HepG2 (cell line): Measurements from ENCODE around the gene SLC16A5. TPM values are rescaled to one million over a fixed set of nuclear protein-coding genes. Genes with fewer than 3 reads are reported as not detected.

ENCODE experiments used
- ATAC-seq: fragments of 200-7000 bp; cut with Tn5 transposase; 3 replicates; pipeline ENCODE4 v1.9.1; 2020; ENCODE audit warnings: mild to moderate bottlenecking, moderate library complexity
- BruUV-seq: library from RNA; stranded (reverse); fragments of 400-500 nt; replicated peaks from 2 replicates; lab custom pipeline; 2021; lab: Mats Ljungman, UMichigan
- CTCF ChIA-PET: fragments of 300-600 bp; formaldehyde crosslinking; extraction: SDS; loops from one replicate; lab custom pipeline; 2021; ENCODE audit warnings: low total read pairs, inconsistent platforms, low intra/inter-chr PET ratio; lab: Yijun Ruan, JAX
- POLR2A ChIA-PET: fragments of 350-600 bp; sonication (Branson Sonifier 250); formaldehyde crosslinking; loops from one replicate; lab custom pipeline; 2020; ENCODE audit warnings: antibody characterized with exemption, inconsistent platforms; lab: Yijun Ruan, JAX
- DNase-seq: peaks from one replicate; pipeline ENCODE4 v3.0.0-alpha.2; 2015; ENCODE audit warnings: low spot score
- FAIRE-seq: peaks from 3 replicates; lab custom pipeline; 2011; peaks lifted over from hg19 to GRCh38; lab: Jason Lieb, UNC
- H2AFZ ChIP-seq: one replicate; pipeline ENCODE4 v1.6.1; 2011; ENCODE audit warnings: low read length, inconsistent platforms
- H3K27ac ChIP-seq: fragments of 300-600 bp; 3 replicates; pipeline ENCODE4 v1.8.0; 2011; ENCODE audit warnings: mixed run types, mild to moderate bottlenecking, mixed read lengths, low read length, inconsistent platforms; ENCODE audit not compliant: insufficient read depth; ENCODE audit errors: extremely low read length
- H3K27me3 ChIP-seq, 2 experiments: fragments of 200-600 bp in 1 of 2; 2 replicates in 1 of 2; 3 replicates in 1 of 2; pipeline versions ENCODE4 v1.6.0 to v1.8.0; 2011; ENCODE audit warnings: low read length in 2 of 2, mild to moderate bottlenecking in 2 of 2, moderate library complexity in 2 of 2, inconsistent platforms in 1 of 2; ENCODE audit not compliant: insufficient read depth in 2 of 2, control insufficient read depth in 1 of 2
- H3K36me3 ChIP-seq, 2 experiments: fragments of 200-600 bp in 1 of 2; replicated peaks in 1 of 2; 2 replicates in 1 of 2; 3 replicates in 1 of 2; pipeline versions ENCODE4 v1.5.1 to v1.8.0; 2011; ENCODE audit warnings: low read length in 2 of 2, inconsistent platforms in 1 of 2; ENCODE audit not compliant: insufficient read depth in 2 of 2, control insufficient read depth in 1 of 2
- H3K4me1 ChIP-seq: 2 replicates; pipeline ENCODE4 v1.5.1; 2012; ENCODE audit warnings: low read length, inconsistent platforms; ENCODE audit not compliant: insufficient read depth
- H3K4me2 ChIP-seq: 2 replicates; pipeline ENCODE4 v1.6.0; 2011; ENCODE audit warnings: low read depth, low read length, inconsistent platforms
- H3K4me3 ChIP-seq, 3 experiments: fragments of 200-600 bp in 1 of 3; sonication (generic), shearing (Covaris generic) in 1 of 3; replicated peaks in 1 of 3; 2 replicates each; pipeline ENCODE4 v1.5.1; 2011 to 2016; ENCODE audit warnings: low read length in 3 of 3, inconsistent platforms in 2 of 3, low read depth in 2 of 3, mild to moderate bottlenecking in 2 of 3, control low read depth in 1 of 3, mixed read lengths in 1 of 3; ENCODE audit not compliant: insufficient read depth in 1 of 3
- H3K79me2 ChIP-seq: one replicate; pipeline ENCODE4 v1.6.1; 2011; ENCODE audit warnings: low read length, inconsistent platforms; ENCODE audit not compliant: insufficient read depth
- H3K9ac ChIP-seq: 2 replicates; pipeline ENCODE4 v1.6.0; 2011; ENCODE audit warnings: mild to moderate bottlenecking, low read depth, low read length, inconsistent platforms; ENCODE audit not compliant: insufficient read depth
- H3K9me3 ChIP-seq: 2 replicates; pipeline ENCODE4 v1.5.1; 2012; ENCODE audit warnings: mild to moderate bottlenecking, low read length
- H4K20me1 ChIP-seq: 2 replicates; pipeline ENCODE4 v1.6.0; 2011; ENCODE audit warnings: inconsistent platforms, mild to moderate bottlenecking, low read length, moderate library complexity; ENCODE audit not compliant: insufficient read depth
- AGO1 ChIP-seq: fragments of 200-400 bp; formaldehyde crosslinking; IDR thresholded peaks from 2 replicates; pipeline ENCODE4 v1.6.1; 2017; ENCODE audit warnings: mild to moderate bottlenecking, low read depth, low read length, moderate library complexity; ENCODE audit not compliant: poor library complexity, severe bottlenecking
- AGO2 ChIP-seq: fragments of 200-400 bp; formaldehyde crosslinking; optimal IDR thresholded peaks from 2 replicates; pipeline ENCODE3; 2017; ENCODE audit warnings: mild to moderate bottlenecking, low read depth, low read length, moderate library complexity
- CSRNP1 ChIP-seq: sonication (generic); formaldehyde crosslinking; IDR thresholded peaks from 2 replicates; pipeline ENCODE4 v1.8.1; 2023; ENCODE audit warnings: mild to moderate bottlenecking, missing genetic modification reagents
- GTF2F1 ChIP-seq: fragments of 150-350 bp; IDR thresholded peaks from 2 replicates; pipeline ENCODE4 v1.6.1; 2014; ENCODE audit warnings: low read length
- HNRNPLL ChIP-seq: fragments of 200-400 bp; formaldehyde crosslinking; IDR thresholded peaks from 2 replicates; pipeline ENCODE4 v1.6.1; 2017; ENCODE audit warnings: mild to moderate bottlenecking, low read depth, low read length; ENCODE audit not compliant: poor library complexity, severe bottlenecking
- MXD3 ChIP-seq: IDR thresholded peaks from 2 replicates; pipeline ENCODE4 v1.6.1; 2016; ENCODE audit warnings: mild to moderate bottlenecking, missing biosample characterization, missing genetic modification reagents
- MYC ChIP-seq: sonication (generic); formaldehyde crosslinking; IDR thresholded peaks from 2 replicates; pipeline ENCODE4 v1.9.0; 2021; ENCODE audit warnings: missing genetic modification reagents, borderline replicate concordance
- SALL1 ChIP-seq: sonication (generic); formaldehyde crosslinking; IDR thresholded peaks from 2 replicates; pipeline ENCODE4 v1.8.0; 2022; ENCODE audit warnings: mild to moderate bottlenecking, missing genetic modification reagents
- SIN3A ChIP-seq: IDR thresholded peaks from 2 replicates; pipeline ENCODE4 v1.6.1; 2011; ENCODE audit warnings: low read depth, mild to moderate bottlenecking, control low read depth, low read length, borderline replicate concordance
- SNRNP70 ChIP-seq: fragments of 200-400 bp; formaldehyde crosslinking; IDR thresholded peaks from 2 replicates; pipeline ENCODE4 v1.6.1; 2017; ENCODE audit warnings: mild to moderate bottlenecking, low read depth, low read length, moderate library complexity
- TEAD3 ChIP-seq: optimal IDR thresholded peaks from 2 replicates; pipeline ENCODE3; 2016; ENCODE audit warnings: borderline replicate concordance
- ZNF451 ChIP-seq: sonication (generic); formaldehyde crosslinking; IDR thresholded peaks from 2 replicates; pipeline ENCODE4 v1.5.0; 2020; ENCODE audit warnings: mild to moderate bottlenecking, missing genetic modification reagents
- ZNF460 ChIP-seq: sonication (generic); formaldehyde crosslinking; IDR thresholded peaks from 2 replicates; pipeline ENCODE4 v1.5.1; 2020; ENCODE audit warnings: missing genetic modification reagents, mild to moderate bottlenecking, borderline replicate concordance
- ZNF546 ChIP-seq: sonication (generic); formaldehyde crosslinking; conservative IDR thresholded peaks from 2 replicates; pipeline ENCODE4 v1.8.1; 2023; ENCODE audit warnings: mild to moderate bottlenecking, missing genetic modification reagents
- ZNF768 ChIP-seq: sonication (generic); formaldehyde crosslinking; IDR thresholded peaks from 2 replicates; pipeline ENCODE4 v1.4.0; 2020; ENCODE audit warnings: missing genetic modification reagents
- ZNF891 ChIP-seq: sonication (generic); formaldehyde crosslinking; IDR thresholded peaks from 2 replicates; pipeline ENCODE4 v1.5.0; 2020; ENCODE audit warnings: mild to moderate bottlenecking, missing genetic modification reagents
- WGBS: methylation state at CpG from one replicate; pipeline ENCODE4 v1.1.6; 2017; ENCODE audit warnings: low lambda C conversion rate; 5-methylcytosine and 5-hydroxymethylcytosine counted together
- in situ Hi-C: cut with HindIII; loops from 2 replicates; pipeline ENCODE4 v1.10.0; 2017; ENCODE audit warnings: low pct_unique_long_range_greater_than_20kb; ENCODE audit not compliant: extremely low pct_ligation_motif_present
- intact Hi-C: fragments of 100-400 bp; cut with micrococcal nuclease; formaldehyde crosslinking; loops from one replicate; pipeline ENCODE4 v1.10.0; 2022; ENCODE audit not compliant: unreplicated experiment
- polyA plus RNA-seq, 8 experiments: library from polyadenylated mRNA; depleted of rRNA in 3 of 8; stranded (reverse) in 7 of 8; unstranded in 1 of 8; fragments of >200 nt; fragmentation: Illumina TruSeq in 4 of 8; extraction: Trizol in 4 of 8; gene quantifications; 2 replicates each; pipeline versions ENCODE4 v1.2.1 to v1.2.3, GENCODE V29; 2011 to 2016; ENCODE audit warnings: low read depth in 4 of 8, missing spikeins in 1 of 8, mixed read lengths in 1 of 8; ENCODE audit not compliant: insufficient read depth in 1 of 8
- total RNA-seq, 5 experiments: library from RNA; depleted of rRNA; stranded (reverse); fragments of >200 nt; fragmentation: Illumina TruSeq; extraction: Trizol; gene quantifications; 2 replicates each; pipeline ENCODE4 v1.2.3, GENCODE V29; 2016; ENCODE audit warnings: low read depth in 1 of 5
- TF ChIP-seq, protein P1 (sequence below): sonication (generic); formaldehyde crosslinking; IDR thresholded peaks from 2 replicates; pipeline ENCODE4 v1.5.0; 2020; ENCODE audit warnings: missing genetic modification reagents, mild to moderate bottlenecking, borderline replicate concordance
- TF ChIP-seq, protein P2 (sequence below): sonication (generic); formaldehyde crosslinking; IDR thresholded peaks from 2 replicates; pipeline ENCODE4 v1.5.0; 2020; ENCODE audit warnings: missing genetic modification reagents
- TF ChIP-seq, protein P3 (sequence below): sonication (generic); formaldehyde crosslinking; IDR thresholded peaks from 2 replicates; pipeline ENCODE4 v1.4.0; 2020; ENCODE audit warnings: mild to moderate bottlenecking, missing genetic modification reagents

Gene SLC16A5
- total and polyA plus RNA-seq, 2 of the 13 experiments (the other 11 are each of a cell fraction or from before 2014, with no cell fraction given): 0.69 to 5.6 TPM

GRCh38 chr17:75093548-75094158 lies 5.9 kb downstream of the SLC16A5 start:
- Histone ChIP-seq H3K4me2 (peak overlapping the region; percentile 83), H3K27me3 (peaks cover 3 to 25% of the 10 kb centered on the region in 2 experiments; a peak in 3 of 5 replicates), H3K27ac (no peak overlapping the region), H3K9me3 (no peaks in the 10 kb centered on the region), H4K20me1 (no peaks in the 10 kb centered on the region; the same call in 1 of the 2 replicates), H3K4me3 (peak overlapping the region in 1 of 3 experiments; percentile 25; a peak in 1 of 6 replicates), H2AFZ (no peak overlapping the region), H3K9ac (no peak overlapping the region; the same call in 1 of the 2 replicates), H3K36me3 (no peaks in the 10 kb centered on the region), H3K4me1 (peaks cover 86% of the 10 kb centered on the region), H3K79me2 (no peaks in the 10 kb centered on the region)
- no TSS peak for BruUV-seq
- intact Hi-C loops (no loop called here), in situ Hi-C loops (no loop called here)
- ChIA-PET CTCF (no interaction called here), POLR2A (interaction anchor here (0.6 to 2.2 kb wide), 8 partner anchors 9 to 75 kb away, joined by 3 to 11 read pairs (median 4); partner anchors contain the start of gene ARMC7)
- DNase-seq (no peak), FAIRE-seq (no peak), ATAC-seq (no peak)
- WGBS: 47% methylated on average over 14 of the region's 18 CpGs
- TF ChIP-seq ZNF451 (CRISPR knock-in tag) (0 out of 2 replicates have a peak, but pooled peaks have one; percentile 43), AGO1 (peak; percentile 19), MYC (CRISPR knock-in tag) (peak; percentile 29; the same call in 1 of the 2 replicates), SALL1 (CRISPR knock-in tag) (0 out of 2 replicates have a peak, but pooled peaks have one; percentile 5), SNRNP70 (no peak), HNRNPLL (peak; percentile 77), TEAD3 (peak; percentile 29), ZNF546 (CRISPR knock-in tag) (0 out of 2 replicates have a peak, but pooled peaks have one; percentile 52), GTF2F1 (no peak), ZNF460 (0 out of 2 replicates have a peak, but pooled peaks have one; percentile 3), SIN3A (0 out of 2 replicates have a peak, but pooled peaks have one; percentile 12), ZNF891 (CRISPR knock-in tag) (peak; percentile 32; the same call in 1 of the 2 replicates), AGO2 (peak; percentile 41), ZNF768 (CRISPR knock-in tag) (peak; percentile 15; the same call in 1 of the 2 replicates), MXD3 (CRISPR knock-in tag) (no peak), CSRNP1 (no peak)
- TF ChIP-seq, protein P1, sequence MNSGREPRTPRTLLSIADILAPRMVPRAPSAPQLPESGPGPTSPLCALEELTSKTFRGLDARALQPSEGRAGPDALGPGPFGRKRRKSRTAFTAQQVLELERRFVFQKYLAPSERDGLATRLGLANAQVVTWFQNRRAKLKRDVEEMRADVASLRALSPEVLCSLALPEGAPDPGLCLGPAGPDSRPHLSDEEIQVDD: no peak
- TF ChIP-seq, protein P2, sequence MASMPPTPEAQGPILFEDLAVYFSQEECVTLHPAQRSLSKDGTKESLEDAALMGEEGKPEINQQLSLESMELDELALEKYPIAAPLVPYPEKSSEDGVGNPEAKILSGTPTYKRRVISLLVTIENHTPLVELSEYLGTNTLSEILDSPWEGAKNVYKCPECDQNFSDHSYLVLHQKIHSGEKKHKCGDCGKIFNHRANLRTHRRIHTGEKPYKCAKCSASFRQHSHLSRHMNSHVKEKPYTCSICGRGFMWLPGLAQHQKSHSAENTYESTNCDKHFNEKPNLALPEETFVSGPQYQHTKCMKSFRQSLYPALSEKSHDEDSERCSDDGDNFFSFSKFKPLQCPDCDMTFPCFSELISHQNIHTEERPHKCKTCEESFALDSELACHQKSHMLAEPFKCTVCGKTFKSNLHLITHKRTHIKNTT: no peak
- TF ChIP-seq, protein P3, sequence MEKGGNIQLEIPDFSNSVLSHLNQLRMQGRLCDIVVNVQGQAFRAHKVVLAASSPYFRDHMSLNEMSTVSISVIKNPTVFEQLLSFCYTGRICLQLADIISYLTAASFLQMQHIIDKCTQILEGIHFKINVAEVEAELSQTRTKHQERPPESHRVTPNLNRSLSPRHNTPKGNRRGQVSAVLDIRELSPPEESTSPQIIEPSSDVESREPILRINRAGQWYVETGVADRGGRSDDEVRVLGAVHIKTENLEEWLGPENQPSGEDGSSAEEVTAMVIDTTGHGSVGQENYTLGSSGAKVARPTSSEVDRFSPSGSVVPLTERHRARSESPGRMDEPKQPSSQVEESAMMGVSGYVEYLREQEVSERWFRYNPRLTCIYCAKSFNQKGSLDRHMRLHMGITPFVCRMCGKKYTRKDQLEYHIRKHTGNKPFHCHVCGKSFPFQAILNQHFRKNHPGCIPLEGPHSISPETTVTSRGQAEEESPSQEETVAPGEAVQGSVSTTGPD: peak; percentile 82
